Astrocyte (in vitro differentiated cells and primary cell): Measurements from ENCODE around the gene LAMA3. TPM values are rescaled to one million over a fixed set of nuclear protein-coding genes. Genes with fewer than 3 reads are reported as not detected.

Experiments
- DNase-seq: peaks from one replicate; pipeline ENCODE4 v3.0.0-alpha.2; 2010; ENCODE audit warnings: low read depth
- FAIRE-seq: peaks from 2 replicates; lab custom pipeline; 2011; peaks lifted over from hg19 to GRCh38; lab: Jason Lieb, UNC
- H2AFZ ChIP-seq: 2 replicates; pipeline ENCODE4 v1.6.0; 2012; ENCODE audit warnings: low read depth, low read length, inconsistent platforms
- H3K27ac ChIP-seq: 2 replicates; pipeline ENCODE4 v1.5.1; 2011; ENCODE audit warnings: low read depth, low read length, inconsistent platforms
- H3K27me3 ChIP-seq: 2 replicates; pipeline ENCODE4 v1.6.0; 2011; ENCODE audit warnings: low read length, inconsistent platforms; ENCODE audit not compliant: insufficient read depth
- H3K36me3 ChIP-seq: 2 replicates; pipeline ENCODE4 v1.5.1; 2011; ENCODE audit warnings: low read length, inconsistent platforms; ENCODE audit not compliant: insufficient read depth
- H3K4me1 ChIP-seq: 2 replicates; pipeline ENCODE4 v1.5.1; 2011; ENCODE audit warnings: low read length, inconsistent platforms; ENCODE audit not compliant: insufficient read depth
- H3K4me2 ChIP-seq: 2 replicates; pipeline ENCODE4 v1.6.0; 2012; ENCODE audit warnings: low read length, inconsistent platforms
- H3K4me3 ChIP-seq: 2 replicates; pipeline ENCODE4 v1.5.1; 2011; ENCODE audit warnings: low read depth, mild to moderate bottlenecking, low read length, inconsistent platforms; ENCODE audit not compliant: insufficient read depth
- H3K79me2 ChIP-seq: 2 replicates; pipeline ENCODE4 v1.6.0; 2012; ENCODE audit warnings: mild to moderate bottlenecking, low read length, inconsistent platforms; ENCODE audit not compliant: insufficient read depth
- H3K9ac ChIP-seq: 2 replicates; pipeline ENCODE4 v1.6.0; 2012; ENCODE audit warnings: mild to moderate bottlenecking, low read length, inconsistent platforms
- H3K9me3 ChIP-seq: 2 replicates; pipeline ENCODE4 v1.5.1; 2012; ENCODE audit warnings: low read depth, mild to moderate bottlenecking, low read length, inconsistent platforms; ENCODE audit not compliant: insufficient read depth
- H4K20me1 ChIP-seq: 2 replicates; pipeline ENCODE4 v1.6.0; 2012; ENCODE audit warnings: low read length, inconsistent platforms; ENCODE audit not compliant: insufficient read depth
- H3K27ac Mint-ChIP-seq: one replicate; pipeline ENCODE4 v1.8.0; 2021; ENCODE audit warnings: mild to moderate bottlenecking, mixed read lengths; ENCODE audit not compliant: unreplicated experiment
- H3K27me3 Mint-ChIP-seq: one replicate; pipeline ENCODE4 v1.8.0; 2021; ENCODE audit warnings: low read depth, mixed read lengths; ENCODE audit not compliant: unreplicated experiment
- H3K36me3 Mint-ChIP-seq: one replicate; pipeline ENCODE4 v1.8.0; 2021; ENCODE audit warnings: low read depth, mixed read lengths; ENCODE audit not compliant: unreplicated experiment
- H3K4me1 Mint-ChIP-seq: one replicate; pipeline ENCODE4 v1.8.0; 2021; ENCODE audit warnings: low read depth, mixed read lengths; ENCODE audit not compliant: unreplicated experiment
- H3K4me3 Mint-ChIP-seq: one replicate; pipeline ENCODE4 v1.8.0; 2021; ENCODE audit warnings: mild to moderate bottlenecking, moderate library complexity, mixed read lengths; ENCODE audit not compliant: unreplicated experiment
- H3K9me3 Mint-ChIP-seq: one replicate; pipeline ENCODE4 v1.8.0; 2021; ENCODE audit warnings: mild to moderate bottlenecking, mixed read lengths; ENCODE audit not compliant: unreplicated experiment
- EZH2 ChIP-seq: IDR thresholded peaks from 2 replicates; pipeline ENCODE4 v1.6.1; 2012; ENCODE audit warnings: mild to moderate bottlenecking, low read length, inconsistent platforms; ENCODE audit not compliant: insufficient read depth
- total RNA-seq: library from RNA; stranded (reverse); gene quantifications from 2 replicates; pipeline ENCODE4 v1.2.1, GENCODE V29; 2021
- TF ChIP-seq, protein P1 (sequence below): IDR thresholded peaks from 2 replicates; pipeline ENCODE4 v1.5.1; 2011; ENCODE audit warnings: low read depth, mild to moderate bottlenecking, inconsistent platforms, low read length, moderate library complexity; ENCODE audit not compliant: insufficient read depth

LAMA3 gene
- total RNA-seq, 1 donor from 2014 or later: 0.86 TPM

DNA sequence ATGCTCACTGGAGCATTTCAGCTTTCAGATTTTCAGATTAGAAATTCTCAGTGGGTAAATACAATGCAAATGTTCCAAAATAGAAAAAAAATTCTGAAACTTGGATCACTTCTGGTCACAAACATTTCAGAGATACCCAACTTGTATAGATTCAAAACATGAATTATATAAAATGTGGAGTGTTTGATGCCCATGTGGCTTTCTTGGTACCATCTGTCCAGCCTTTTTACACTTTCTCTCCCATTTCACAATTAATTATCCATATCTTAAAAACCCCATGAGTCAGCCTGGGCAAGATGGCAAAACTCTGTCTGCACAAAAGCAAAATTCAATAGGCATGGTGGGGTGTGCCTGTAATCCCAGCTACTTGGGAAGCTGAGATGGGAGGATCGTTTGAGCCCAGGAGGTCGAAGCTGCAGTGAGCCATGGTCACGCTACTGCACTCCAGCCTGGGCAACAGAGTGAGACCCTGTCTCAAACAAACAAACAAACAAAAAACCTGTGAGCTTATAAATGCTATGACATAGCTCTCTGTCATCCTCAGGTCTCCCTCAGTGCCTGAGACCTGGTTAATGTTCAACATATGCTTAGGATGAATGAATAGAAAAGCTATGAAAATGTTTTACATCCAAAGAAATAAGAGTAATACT, 179.0 kb downstream of the LAMA3 start:
- DNase-seq: no peak
- Histone ChIP-seq H3K4me2 (no peak overlapping the region), H3K9me3 (no peaks in the 10 kb centered on the region), H3K36me3 (no peaks in the 10 kb centered on the region), H4K20me1 (no peaks in the 10 kb centered on the region), H3K9ac (no peak overlapping the region), H3K27me3 (no peaks in the 10 kb centered on the region), H3K27ac (no peak overlapping the region), H3K4me1 (peaks cover 6% of the 10 kb centered on the region), H3K4me3 (no peak overlapping the region), H2AFZ (no peak overlapping the region), H3K79me2 (no peaks in the 10 kb centered on the region)
- H3K9me3 Mint-ChIP-seq: no peaks in the 10 kb centered on the region
- H3K4me3 Mint-ChIP-seq: no peak overlapping the region
- no peak overlapping the region for H3K27ac Mint-ChIP-seq
- peaks cover 13% of the 10 kb centered on the region for H3K4me1 Mint-ChIP-seq
- no peaks in the 10 kb centered on the region for H3K36me3 Mint-ChIP-seq
- no peak for TF ChIP-seq EZH2
- TF ChIP-seq, protein P1, sequence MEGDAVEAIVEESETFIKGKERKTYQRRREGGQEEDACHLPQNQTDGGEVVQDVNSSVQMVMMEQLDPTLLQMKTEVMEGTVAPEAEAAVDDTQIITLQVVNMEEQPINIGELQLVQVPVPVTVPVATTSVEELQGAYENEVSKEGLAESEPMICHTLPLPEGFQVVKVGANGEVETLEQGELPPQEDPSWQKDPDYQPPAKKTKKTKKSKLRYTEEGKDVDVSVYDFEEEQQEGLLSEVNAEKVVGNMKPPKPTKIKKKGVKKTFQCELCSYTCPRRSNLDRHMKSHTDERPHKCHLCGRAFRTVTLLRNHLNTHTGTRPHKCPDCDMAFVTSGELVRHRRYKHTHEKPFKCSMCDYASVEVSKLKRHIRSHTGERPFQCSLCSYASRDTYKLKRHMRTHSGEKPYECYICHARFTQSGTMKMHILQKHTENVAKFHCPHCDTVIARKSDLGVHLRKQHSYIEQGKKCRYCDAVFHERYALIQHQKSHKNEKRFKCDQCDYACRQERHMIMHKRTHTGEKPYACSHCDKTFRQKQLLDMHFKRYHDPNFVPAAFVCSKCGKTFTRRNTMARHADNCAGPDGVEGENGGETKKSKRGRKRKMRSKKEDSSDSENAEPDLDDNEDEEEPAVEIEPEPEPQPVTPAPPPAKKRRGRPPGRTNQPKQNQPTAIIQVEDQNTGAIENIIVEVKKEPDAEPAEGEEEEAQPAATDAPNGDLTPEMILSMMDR: no peak
- peaks cover 2% of the 10 kb centered on the region for H3K27me3 Mint-ChIP-seq
- no peak for FAIRE-seq

DNA sequence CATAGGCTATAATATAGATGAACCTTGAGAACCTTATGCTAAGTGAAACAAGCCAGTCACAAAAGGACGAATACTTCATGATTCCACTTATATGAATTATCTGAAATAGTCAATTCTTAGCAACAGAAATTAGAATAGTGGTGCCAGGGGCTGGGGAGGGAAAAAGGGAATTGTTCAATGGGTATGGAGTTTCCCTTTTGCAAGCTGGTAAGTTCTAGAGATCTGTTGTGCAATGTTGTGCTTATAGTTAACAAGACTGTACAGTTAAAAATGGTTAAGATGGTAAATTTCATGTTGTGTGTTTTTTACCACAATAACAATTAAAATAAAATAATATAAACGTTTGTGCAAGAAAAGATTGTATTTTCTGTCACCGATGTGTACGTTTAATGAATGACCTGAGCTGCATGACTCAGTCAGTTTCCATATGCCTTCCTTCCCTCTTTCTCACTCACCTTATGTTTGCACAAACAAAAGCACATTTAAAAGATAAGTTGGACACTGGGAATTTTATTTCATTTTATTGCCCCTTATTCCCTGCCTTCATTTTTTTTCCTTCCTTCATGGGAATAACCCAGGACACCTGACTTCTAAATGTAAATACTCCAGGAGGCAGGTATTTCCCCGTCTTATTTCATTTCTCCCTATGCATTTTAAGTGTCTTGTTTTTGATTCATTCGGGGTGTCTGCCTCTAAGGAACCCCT, 181.6 kb downstream of the LAMA3 start:
- Histone ChIP-seq H3K79me2 (no peaks in the 10 kb centered on the region), H3K9me3 (no peaks in the 10 kb centered on the region), H3K4me2 (peak overlapping the region; percentile 54), H3K27ac (no peak overlapping the region), H4K20me1 (no peaks in the 10 kb centered on the region), H3K9ac (no peak overlapping the region), H3K36me3 (no peaks in the 10 kb centered on the region), H2AFZ (no peak overlapping the region), H3K4me3 (no peak overlapping the region), H3K27me3 (no peaks in the 10 kb centered on the region), H3K4me1 (peaks cover 6% of the 10 kb centered on the region)
- TF ChIP-seq EZH2: no peak
- TF ChIP-seq, protein P1: no peak
- Mint-ChIP-seq H3K27ac (peak overlapping the region; percentile 56), H3K4me1 (peaks cover 13% of the 10 kb centered on the region), H3K9me3 (no peaks in the 10 kb centered on the region), H3K27me3 (peaks cover 10% of the 10 kb centered on the region), H3K36me3 (no peaks in the 10 kb centered on the region), H3K4me3 (no peak overlapping the region)
- DNase-seq (no peak), FAIRE-seq (no peak)

DNA sequence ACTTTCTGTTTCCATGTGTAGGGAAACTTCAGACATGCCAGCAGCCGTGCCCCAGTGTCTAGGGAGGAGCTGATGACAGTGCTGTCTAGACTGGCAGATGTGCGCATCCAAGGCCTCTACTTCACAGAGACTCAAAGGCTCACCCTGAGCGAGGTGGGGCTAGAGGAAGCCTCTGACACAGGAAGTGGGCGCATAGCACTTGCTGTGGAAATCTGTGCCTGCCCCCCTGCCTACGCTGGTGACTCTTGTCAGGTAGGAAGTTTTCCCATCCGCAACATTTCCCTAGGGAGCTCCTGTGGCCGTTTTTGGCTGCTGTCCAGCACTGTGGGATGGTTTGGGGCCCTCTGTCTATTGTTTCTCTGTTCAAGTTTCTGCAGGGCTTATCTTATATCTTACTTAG, 182.2 kb downstream of the LAMA3 start:
- H3K27ac Mint-ChIP-seq: peak overlapping the region; percentile 56
- TF ChIP-seq, protein P1: no peak
- TF ChIP-seq EZH2: no peak
- Histone ChIP-seq H3K4me2 (peak overlapping the region; percentile 54), H3K79me2 (no peaks in the 10 kb centered on the region), H3K4me1 (peaks cover 6% of the 10 kb centered on the region), H3K9me3 (no peaks in the 10 kb centered on the region), H3K4me3 (no peak overlapping the region), H2AFZ (no peak overlapping the region), H4K20me1 (no peaks in the 10 kb centered on the region), H3K36me3 (no peaks in the 10 kb centered on the region), H3K27ac (no peak overlapping the region), H3K9ac (no peak overlapping the region), H3K27me3 (no peaks in the 10 kb centered on the region)
- H3K4me3 Mint-ChIP-seq: no peak overlapping the region
- no peaks in the 10 kb centered on the region for H3K9me3 Mint-ChIP-seq
- DNase-seq: peak; percentile 42
- H3K4me1 Mint-ChIP-seq: peaks cover 13% of the 10 kb centered on the region
- no peak for FAIRE-seq
- H3K27me3 Mint-ChIP-seq: peaks cover 12% of the 10 kb centered on the region
- no peaks in the 10 kb centered on the region for H3K36me3 Mint-ChIP-seq
